ENCODE data around the gene MRTFB.

The MRTFB gene

DNA sequence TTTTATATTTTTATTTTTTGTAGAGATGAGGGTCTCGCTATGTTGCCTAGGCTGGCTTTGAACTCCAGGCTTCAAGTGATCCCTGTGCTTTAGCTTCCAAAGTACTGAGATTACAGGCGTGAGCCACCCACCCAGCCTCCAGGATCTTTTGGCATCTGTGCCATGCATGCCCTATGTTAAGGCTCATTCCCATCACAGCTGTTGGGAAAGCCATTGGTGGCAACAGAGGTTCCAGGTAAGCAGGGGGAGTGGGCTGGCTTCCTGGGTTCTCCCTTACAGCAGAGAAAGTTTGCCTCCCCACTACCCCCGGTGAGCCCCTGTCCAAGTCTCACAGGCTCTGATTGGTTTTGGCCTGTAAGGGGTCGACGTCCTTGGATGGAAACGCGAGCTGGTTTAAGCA lies 8.9 kb upstream of the MRTFB start:
- DNase-seq (ENCODE audit: low spot score), result no peak

DNA sequence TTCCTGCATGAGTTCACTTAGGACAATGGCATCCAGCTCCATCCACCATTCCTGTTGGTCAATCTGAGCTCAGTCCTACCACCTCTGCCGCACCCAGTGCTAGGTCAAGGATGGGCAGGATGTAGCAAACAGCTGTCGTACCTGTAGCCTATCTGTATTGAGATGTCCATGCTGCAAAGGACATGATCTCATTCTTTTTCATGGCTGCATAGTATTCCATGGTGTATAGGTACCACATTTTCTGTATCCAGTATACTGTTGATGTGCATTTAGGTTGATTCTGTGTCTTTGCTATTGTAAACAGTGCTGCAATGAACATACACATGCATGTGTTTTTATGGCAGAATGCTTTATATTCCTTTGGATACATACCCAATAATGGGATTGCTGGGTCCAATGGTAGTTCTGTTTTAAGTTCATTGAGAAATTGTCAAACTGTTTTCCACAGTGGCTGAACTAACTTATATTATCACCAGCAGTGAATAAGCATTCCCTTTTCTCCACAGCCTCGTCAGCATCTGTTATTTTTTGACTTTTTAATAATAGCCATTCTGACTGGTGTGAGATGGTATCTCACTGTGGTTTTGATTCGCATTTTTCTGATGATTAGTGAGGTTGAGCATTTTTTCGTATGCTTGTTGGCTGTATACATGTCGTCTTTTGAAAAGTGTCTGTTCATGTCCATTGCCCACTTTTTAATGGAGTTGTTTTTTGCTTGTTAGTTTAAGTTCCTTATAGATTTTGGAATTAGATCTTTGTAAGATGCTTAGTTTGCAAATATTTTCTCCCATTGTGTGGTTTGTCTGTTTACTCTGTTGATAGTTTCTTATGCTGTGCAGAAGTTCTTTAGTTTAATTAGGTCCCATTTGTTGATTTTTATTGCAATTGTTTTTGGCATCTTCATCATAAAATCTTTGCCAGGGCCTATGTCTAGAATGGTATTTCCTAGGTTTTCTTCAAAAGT lies 7.2 kb upstream of the MRTFB start:
- no peak for DNase-seq (ENCODE audit: low spot score)

DNA sequence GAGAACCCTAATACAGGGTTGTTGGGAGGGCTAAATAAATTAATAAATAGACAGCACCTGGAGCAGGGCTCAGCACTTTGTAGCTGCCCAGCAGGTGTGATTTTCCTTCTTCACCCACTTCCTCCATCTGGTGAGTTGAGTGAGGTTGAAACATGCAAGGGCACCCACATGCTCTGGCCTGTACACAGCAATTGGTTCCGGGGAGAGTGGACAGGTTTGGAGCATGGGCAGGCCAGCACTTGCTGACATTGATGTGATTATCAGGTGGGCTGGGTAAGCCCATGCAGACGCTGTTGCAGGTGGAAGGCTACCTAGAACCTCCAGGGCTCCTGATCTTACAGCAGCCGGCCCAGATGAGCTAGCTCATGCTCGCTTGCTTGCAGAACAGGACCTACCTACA lies 1.3 kb upstream of the MRTFB start:
- DNase-seq (ENCODE audit: low spot score), result no peak

DNA sequence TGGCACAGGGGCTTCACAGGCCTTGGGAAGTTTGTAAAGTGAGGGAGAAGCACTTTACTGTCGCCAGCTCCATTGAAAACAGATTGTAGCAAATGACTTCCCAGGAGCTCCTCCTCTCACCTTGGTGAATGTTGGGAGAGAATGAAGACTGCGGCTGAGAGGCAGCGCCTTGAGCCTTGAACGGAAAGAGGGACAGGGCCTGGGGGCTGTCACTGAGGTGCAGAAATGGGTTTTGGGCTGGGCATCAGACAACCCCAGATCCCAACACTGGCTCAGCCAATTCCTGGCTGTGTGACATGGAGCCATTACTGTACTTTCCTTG lies 603 bp upstream of the MRTFB start:
- no peak for DNase-seq (ENCODE audit: low spot score)

DNA sequence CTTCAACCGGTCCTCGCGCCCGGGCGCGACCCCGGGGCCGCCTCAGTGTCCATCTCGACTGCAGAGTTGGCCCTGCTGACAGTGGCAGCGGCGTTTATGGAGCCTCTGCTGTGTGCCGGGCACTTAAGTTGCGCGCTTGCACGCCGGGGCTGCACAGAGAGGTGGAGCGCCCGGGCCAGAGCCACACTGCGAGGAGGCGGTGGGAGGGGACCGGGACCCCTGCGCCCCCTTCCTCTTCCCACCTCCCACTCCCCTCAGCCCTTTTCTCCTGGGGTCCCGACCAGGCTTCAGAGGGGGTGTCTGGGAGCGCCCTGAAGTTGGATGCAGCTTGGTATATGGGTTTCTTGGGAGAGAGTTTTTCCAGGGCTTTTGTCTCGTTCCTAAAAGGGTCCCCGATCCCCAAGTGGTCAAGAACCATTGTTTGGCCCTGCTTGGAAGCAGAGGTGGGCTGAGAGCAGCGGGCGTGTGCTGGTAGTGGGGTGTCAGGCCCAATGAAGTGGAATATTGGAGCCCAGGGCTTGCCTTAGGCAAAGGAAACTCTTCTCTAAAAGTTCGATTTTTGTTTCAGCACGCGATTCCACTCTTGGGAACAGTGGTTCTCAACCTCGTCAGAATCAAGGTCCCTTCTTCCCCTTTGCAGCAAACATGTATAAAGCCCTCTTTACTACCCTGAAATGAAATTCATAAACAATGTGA lies 605 bp downstream of the MRTFB start:
- peak; percentile 3 for DNase-seq (ENCODE audit: low spot score)

GRCh38 chr16:14072360-14072759 lies 1.2 kb downstream of the MRTFB start:
- no peak for DNase-seq (ENCODE audit: low spot score)

DNA sequence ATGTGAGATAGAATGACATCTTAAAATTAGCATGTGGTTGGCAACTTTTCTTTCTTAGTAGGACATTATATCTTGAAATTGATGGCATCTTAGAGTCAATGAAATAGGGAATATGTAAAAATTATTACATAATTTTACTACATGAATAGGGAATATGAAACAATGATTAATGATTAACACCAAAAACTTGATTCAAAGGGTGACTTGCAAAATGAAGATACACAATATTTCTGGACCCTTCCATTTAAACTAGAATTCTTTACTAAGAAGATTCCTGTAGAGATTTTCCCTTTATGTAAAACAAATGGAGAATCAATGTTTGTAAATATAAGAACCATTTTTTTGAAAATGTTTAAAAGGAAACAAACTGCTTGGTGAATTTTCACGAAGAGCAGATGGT lies 3.4 kb downstream of the MRTFB start:
- DNase-seq (ENCODE audit: low spot score), result no peak

DNA sequence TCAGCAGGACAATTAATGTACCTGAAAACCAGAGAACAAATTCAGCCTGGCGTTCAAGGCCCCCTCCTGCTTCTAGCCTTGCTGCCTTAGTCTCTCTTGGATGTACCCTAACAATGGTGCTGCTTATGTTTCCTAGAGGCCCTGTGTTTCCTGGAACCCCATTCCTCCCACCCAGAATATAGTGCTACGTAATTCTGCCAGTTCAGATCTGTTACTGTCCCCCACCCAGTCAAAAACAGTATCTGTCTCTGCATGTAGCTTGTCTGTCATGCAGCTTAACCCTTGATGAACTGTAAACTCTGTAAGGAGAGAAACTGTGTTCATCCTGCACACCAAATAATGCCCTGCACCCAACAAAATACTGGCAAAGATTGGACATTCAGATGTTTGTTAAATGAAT lies 6.8 kb downstream of the MRTFB start:
- DNase-seq (ENCODE audit: low spot score), result no peak

- DNase-seq (ENCODE audit: low spot score), result no peak
These were observed 15.4 kb downstream of the MRTFB start for GRCh38 chr16:14086477-14086876.

GRCh38 chr16:14087181-14087580 lies 16.1 kb downstream of the MRTFB start:
- no peak for DNase-seq (ENCODE audit: low spot score)

GRCh38 chr16:14087590-14088154 lies 16.6 kb downstream of the MRTFB start:
- DNase-seq (ENCODE audit: low spot score), result no peak

DNA sequence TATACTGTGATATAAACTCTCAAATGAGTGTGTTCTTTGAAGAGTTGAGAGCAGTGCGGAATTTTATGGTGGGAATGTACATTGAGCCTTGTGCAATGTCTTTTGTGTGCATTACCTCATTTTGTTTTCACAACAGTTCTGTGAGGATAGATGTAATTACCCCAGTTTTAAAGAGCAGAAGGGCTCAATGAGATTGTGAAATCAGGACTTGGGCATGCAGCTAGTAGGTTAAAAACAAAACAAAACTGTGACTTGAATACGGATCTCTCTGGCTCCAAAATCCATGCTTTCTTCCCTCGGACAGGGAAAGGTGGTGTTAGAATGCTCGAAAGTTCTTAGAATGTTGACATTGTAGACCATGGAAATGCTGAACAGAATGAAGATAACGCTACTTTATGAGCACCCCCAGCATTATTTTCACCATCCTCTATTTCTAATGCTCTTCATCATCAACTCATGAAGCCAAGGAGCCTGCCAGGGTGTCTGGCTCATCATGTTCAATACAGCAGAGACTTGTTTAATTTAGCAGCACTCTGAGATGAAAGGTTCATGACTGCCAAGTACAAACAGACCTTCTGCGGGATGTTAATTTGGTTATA lies 17.1 kb downstream of the MRTFB start:
- no peak for DNase-seq (ENCODE audit: low spot score)

- no peak for DNase-seq (ENCODE audit: low spot score)
These were observed 18.2 kb downstream of the MRTFB start for GRCh38 chr16:14089283-14089823.

DNA sequence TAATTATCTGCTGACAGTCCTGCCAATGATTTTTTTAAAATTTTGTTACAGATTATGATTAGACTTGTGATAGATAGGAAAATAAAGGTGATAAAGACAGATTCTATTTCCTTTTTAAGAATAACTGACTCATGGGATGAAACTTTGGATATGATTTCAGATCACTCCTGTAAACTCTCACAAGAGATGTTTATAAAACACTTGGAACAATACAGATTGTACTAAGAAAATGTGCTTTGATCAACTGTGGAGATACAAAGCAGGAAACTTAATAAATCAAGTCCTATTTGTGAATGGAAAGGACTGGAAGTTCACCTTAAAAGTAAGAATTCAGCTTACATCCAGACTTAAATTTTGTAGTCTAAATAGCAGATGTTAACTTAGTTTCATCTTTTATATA lies 21.4 kb downstream of the MRTFB start:
- DNase-seq (ENCODE audit: low spot score), result no peak

DNA sequence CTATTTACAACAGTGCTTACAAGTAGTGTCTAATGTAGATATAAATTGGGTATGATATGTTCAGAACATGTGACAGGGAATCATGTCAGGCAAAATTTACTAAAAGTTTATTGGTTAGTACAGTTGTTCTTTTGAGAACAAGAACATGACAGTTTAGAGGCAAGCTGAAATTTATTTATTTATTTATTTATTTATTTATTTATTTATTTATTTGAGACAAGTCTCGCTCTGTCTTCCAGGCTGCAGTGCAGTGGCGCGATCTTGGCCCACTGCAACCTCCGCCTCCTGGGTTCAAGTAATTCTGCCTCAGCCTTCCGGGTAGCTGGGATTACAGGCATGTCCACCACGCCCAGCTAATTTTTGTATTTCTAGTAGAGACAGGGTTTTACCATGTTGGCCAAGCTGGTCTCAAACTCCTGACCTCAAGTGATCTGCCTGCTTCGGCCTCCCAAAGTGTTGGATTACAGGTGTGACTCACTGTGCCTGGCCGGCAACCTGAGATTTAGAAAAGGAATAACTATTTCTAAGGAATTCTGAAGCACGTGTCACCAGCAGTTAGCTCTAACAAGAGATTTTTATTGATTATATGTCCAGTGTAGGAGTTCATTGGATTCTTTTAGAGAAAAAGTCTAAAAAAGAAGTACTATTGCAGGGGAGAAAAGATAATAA lies 24.9 kb downstream of the MRTFB start:
- DNase-seq (ENCODE audit: low spot score), result no peak

GRCh38 chr16:14097182-14097959 lies 26.3 kb downstream of the MRTFB start:
- no peak for DNase-seq (ENCODE audit: low spot score)

DNA sequence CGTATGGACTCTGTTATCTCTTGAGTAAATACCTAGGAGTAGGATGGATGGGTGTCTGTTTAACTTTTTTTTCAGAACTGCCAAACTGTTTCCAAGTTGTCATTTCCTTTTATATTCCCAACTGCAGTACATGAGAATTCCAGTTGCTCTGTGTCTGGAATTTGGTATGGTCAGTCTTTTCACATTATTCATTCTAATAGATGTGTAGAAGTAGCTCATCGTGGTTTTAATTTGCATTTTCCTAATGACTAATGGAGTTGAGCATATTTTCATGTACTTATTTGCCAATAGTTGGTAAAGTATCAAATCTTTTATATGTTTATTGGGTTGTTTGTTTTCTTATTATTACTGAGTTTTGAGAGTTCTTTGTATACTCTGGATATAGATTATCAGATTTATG lies 27.0 kb downstream of the MRTFB start:
- no peak for DNase-seq (ENCODE audit: low spot score)

GRCh38 chr16:14100825-14101224 lies 29.7 kb downstream of the MRTFB start:
- no peak for DNase-seq (ENCODE audit: low spot score)

DNA sequence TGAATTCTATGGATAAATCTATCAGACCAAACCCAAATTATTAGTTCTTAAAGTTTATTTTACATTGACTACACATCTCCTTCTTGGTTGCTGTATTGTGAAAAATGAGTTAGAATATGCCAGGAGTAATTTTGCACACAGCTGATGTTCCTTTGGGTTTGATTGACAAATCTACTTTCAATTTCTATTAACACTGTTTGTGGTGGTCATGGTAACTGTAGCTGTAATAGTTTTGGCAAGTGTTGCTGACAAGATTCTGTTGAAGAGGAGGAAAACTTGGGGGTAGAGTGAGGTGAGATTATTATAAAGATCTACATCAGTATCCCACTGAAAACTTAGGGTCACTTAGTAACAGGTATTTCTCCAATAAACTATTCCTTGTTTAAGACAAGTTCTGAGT lies 30.3 kb downstream of the MRTFB start:
- no peak for DNase-seq (ENCODE audit: low spot score)

- DNase-seq (ENCODE audit: low spot score), result no peak
These were observed 32.0 kb downstream of the MRTFB start for GRCh38 chr16:14102925-14103720.
